ENCODE data around the gene CTIF.

GRCh38 chr18:48682768-48683167 is 143.9 kb downstream of the CTIF start:
- no peak for TF ChIP-seq EZH2phosphoT487 (IDR thresholded peaks at IDR 0.05; ENCODE audit: low read depth, severe bottlenecking, unreplicated experiment)
- no peak for TF ChIP-seq CTCF (IDR thresholded peaks at IDR 0.05; ENCODE audit: poor library complexity)

All from hepatocyte (in vitro differentiated cells).